NCI-H82 (cell line): ENCODE results near the gene ZDHHC11.
"Not testable (repeated sequence)": the region's sequence is repeated elsewhere in the genome, so short reads cannot be mapped to it uniquely, and the experiment has no call there.

Experiments used
- DNase-seq: peaks from one replicate; lab custom pipeline; 2025; lab: John Stamatoyannopoulos, UW

ZDHHC11 gene

DNA sequence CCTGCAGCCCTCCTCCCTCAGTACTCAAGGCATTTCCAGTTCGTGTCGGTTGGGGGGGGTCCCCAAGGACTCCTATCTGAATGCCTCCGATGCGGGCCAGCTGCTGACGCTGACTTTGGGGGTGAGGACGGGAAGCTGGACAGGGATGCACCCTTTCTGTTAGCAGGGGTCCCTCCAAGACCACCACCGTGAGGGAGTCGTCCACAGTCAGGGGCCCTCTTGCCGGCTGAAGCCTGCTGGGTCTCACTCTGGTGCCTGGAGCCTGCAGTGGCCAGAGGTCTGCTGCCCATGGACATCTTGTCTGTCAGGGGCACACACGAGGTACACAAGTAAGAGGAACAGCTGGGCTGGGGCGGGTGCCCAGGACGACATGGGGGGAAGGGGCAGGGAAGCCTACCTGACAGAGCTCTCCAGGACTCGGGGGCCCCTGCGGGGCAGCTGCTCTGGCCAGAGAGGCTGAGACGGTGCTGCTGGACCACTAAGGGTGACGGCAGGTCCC, 9.1 kb upstream of the ZDHHC11 start:
- DNase-seq, result no peak

- no peak for DNase-seq
Measured at GRCh38 chr5:859391-859790, 8.6 kb upstream of the ZDHHC11 start.

- DNase-seq, result no peak
Measured at GRCh38 chr5:858726-859125, 7.9 kb upstream of the ZDHHC11 start.

DNA sequence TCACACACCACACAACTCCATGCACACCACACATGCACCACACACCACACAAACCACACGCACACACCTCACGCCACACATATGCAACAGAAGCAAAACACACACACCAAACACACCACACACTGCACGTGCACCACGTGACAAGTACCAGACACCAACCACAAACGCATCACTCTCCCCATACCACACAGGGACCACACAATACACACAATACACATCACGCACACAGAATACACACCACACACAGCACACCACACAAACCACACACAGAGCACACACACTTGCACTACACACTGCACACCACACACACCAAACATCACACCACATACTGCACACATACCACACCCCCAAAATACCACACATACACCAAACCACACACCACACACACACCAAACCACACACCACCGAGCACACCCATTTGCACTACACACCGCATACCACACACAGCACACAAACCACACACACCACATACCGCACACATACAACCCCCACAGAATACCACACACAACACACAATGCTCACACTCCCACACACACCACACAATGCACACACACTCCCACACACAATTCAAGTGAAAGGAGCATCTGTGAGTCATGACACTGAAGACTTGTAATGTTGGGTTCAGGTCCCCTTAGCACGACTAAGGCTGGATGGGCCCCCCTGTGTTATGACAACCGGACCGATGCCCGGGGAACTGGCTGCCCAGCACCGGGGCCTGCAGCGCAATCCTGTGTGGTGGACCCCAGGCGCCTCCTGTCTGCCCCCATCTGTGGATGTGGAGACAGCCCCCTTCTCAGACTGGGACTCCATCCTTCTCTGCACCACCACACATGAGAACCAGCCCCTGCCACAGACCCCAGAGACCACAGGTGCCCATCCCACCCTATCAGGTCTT, 6.0 kb upstream of the ZDHHC11 start:
- no peak for DNase-seq

GRCh38 chr5:855771-856530, 5.2 kb upstream of the ZDHHC11 start:
- peak; percentile 23 for DNase-seq

- DNase-seq, result no peak
Measured at GRCh38 chr5:854966-855743, 4.4 kb upstream of the ZDHHC11 start.

GRCh38 chr5:854217-854616, 3.4 kb upstream of the ZDHHC11 start:
- DNase-seq, result no peak

DNA sequence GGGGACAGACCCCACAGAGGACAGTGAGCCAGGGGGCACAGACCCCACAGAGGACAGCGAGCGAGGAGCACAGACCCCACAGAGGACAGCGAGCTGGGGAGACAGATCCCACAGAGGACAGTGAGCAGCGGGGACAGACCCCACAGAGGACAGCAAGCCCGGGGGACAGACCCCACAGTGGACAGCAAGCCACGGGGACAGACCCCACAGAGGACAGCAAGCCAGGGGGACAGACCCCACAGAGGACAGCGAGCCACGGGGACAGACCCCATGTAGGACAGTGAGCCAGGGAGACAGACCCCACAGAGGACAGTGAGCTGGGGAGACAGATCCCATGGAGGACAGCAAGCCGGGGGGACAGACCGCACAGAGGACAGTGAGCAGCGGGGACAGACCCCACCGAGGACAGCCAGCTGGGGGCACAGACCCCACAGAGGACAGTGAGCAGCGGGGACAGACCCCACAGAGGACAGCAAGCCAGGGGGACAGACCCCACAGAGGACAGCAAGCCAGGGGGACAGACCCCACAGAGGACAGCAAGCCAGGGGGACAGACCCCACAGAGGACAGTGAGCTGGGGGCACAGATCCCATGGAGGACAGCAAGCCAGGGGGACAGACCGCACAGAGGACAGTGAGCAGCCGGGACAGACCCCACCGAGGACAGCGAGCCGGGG, 2.8 kb upstream of the ZDHHC11 start:
- DNase-seq, result not testable (repeated sequence)

- DNase-seq, result no peak
Measured at GRCh38 chr5:852431-853401, 1.9 kb upstream of the ZDHHC11 start.

GRCh38 chr5:852018-852417, 1.2 kb upstream of the ZDHHC11 start:
- DNase-seq, result no peak

DNA sequence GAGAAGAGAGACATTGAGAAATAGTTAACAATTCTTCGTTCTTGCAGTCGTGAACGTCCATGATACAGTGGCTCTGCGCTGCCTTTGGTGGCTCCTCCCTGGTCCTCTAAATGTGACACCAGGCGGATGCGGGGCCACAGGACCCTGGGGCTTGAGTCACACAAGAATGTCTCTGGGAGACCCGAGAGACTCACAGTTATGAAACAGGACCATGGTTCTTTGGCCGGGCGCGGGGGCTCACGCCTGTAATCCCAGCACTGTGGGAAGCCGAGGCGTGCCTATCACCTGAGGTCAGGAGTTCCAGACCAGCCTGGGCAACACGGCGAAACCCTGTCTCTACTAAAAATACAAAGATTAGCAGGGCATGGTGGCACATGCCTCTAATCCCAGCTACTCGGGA, 767 bp upstream of the ZDHHC11 start:
- no peak for DNase-seq

DNA sequence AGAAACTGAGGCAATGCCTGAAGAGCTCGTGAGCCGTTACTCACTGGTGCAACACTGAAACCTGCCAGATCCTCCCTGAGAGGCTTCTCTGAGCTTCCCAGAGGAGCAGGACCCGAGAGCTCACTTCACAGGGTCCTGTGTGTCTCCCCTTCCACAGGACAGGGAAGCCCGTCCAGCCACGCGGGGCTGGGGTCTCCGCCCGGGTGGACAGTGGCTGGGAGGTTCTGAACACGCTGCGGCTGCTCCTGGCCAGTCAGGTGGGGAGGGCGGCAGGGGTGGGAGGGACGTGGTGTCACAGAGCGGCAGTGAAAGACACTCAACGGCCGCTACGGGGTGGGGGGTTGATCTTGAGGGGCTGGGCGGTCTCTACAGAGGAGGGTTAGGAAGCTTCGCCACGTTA, 290 bp upstream of the ZDHHC11 start:
- no peak for DNase-seq

GRCh38 chr5:849651-850301, 1.0 kb downstream of the ZDHHC11 start:
- no peak for DNase-seq

DNA sequence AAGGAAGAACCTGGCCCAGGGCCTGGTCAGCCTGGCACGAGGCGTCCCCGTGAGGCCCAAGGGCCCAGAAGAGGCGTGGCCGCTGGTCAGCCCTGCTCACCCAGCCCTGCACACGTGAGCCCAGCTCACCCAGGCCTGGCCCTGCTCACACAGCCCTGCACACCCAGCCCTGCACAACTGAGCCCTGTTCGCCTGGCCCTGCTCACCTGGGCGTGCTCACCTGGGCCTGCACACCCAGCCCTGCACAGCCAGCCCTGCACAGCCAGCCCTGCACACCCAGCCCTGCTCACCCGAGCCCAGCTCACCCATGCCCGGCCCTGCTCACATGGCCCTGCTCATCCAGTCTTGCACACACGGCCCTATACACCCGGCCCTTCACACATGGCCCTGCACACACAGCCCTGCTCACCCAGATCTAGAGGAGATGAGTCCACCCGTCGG, 2.1 kb downstream of the ZDHHC11 start:
- no peak for DNase-seq

DNA sequence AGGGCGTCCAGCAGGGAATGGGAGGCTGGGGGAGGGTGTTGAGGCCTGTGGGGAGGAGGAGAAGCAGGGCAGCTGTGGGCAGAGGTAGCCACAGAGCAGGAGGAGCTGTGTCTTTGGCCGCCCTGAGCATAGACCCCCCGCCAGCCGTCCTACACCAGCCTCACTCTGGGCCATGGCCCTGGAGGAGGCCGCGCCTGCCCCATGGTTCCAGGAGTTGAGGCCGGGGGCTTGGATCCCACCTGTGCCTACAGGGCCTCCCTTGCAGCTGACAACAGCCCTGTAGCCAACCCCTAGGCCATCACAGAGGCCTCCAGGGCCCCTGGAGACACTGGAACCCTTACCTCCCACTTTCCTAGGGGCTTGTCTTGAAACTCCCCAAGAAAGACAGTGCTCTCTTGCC, 3.0 kb downstream of the ZDHHC11 start:
- DNase-seq, result not testable (repeated sequence)

DNA sequence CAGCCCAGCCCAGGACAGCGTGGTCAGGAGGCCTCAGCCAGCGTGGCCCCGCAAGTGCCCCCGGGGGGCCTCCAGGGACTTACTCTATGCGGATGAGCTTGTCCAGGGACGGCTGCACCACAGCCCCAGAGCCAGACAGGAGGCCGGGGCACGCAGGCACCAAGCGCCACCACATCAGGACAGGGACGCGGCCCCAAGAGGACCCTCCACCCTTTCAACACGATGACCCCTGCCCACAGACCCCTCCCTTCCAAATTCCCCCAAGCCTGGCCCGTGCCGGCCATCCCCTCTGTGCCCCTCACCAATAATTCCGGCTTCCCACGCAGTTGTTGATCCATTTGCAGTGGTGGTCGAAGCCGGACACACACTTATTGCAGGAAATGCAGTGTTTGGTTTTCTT, 3.6 kb downstream of the ZDHHC11 start:
- not testable (repeated sequence) for DNase-seq

DNA sequence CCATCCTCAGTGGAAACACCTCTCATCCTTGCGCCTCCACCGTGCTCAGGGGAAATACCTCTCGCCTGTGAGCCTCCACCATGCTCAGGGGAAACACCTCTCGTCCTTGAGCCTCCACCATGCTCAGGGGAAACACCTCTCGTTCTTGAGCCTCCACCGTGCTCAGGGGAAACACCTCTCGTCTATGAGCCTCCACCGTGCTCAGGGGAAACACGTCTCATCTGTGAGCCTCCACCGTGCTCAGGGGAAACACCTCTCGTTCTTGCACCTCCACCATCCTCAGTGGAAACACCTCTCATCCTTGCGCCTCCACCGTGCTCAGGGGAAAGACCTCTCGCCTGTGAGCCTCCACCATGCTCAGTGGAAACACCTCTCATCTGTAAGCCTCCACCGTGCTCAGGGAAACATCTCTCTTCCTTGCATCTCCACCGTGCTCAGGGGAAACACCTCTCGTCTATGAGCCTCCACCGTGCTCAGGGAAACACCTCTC, 4.1 kb downstream of the ZDHHC11 start:
- not testable (repeated sequence) for DNase-seq

- DNase-seq, result not testable (repeated sequence)
Measured at GRCh38 chr5:845676-846601, 4.8 kb downstream of the ZDHHC11 start.
